Measurements from ENCODE around the gene AFP. TPM values are rescaled to one million over a fixed set of nuclear protein-coding genes. Genes with fewer than 3 reads are reported as not detected.
A peak's percentile ranks its signal among the peaks of the same experiment; 100 is the strongest.

AFP gene
- total RNA-seq, 2 experiments from 2014 or later = not detected

DNA sequence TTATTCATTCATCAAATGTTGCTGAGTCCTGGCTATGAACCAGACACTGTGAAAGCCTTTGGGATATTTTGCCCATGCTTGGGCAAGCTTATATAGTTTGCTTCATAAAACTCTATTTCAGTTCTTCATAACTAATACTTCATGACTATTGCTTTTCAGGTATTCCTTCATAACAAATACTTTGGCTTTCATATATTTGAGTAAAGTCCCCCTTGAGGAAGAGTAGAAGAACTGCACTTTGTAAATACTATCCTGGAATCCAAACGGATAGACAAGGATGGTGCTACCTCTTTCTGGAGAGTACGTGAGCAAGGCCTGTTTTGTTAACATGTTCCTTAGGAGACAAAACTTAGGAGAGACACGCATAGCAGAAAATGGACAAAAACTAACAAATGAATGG is 1.7 kb upstream of the AFP start:
- TF ChIP-seq CTCF (conservative IDR thresholded peaks at IDR 0.05; ENCODE audit: low read length) = peak; percentile 79
- TF ChIP-seq EZH2phosphoT487 (IDR thresholded peaks at IDR 0.05; ENCODE audit: borderline replicate concordance, low read depth, low read length) = no peak
- intact Hi-C loops (cut with micrococcal nuclease; ENCODE audit: unreplicated experiment) = no loop called here
- H3K9me2 ChIP-seq (ENCODE audit: insufficient read depth, low read length) = no peaks in the 10 kb centered on the region
- H3K27ac ChIP-seq (ENCODE audit: low read depth, low read length, poor library complexity, severe bottlenecking) = no peak overlapping the region
- peak; percentile 20 for DNase-seq (ENCODE audit: low spot score)
- H3K4me1 ChIP-seq (ENCODE audit: insufficient read depth, low read length, poor library complexity, severe bottlenecking) = no peaks in the 10 kb centered on the region
- H4K20me1 ChIP-seq (ENCODE audit: insufficient read depth, low read length) = no peaks in the 10 kb centered on the region
- no TSS peak for BruUV-seq (replicated peaks)
- no peaks in the 10 kb centered on the region for H3K79me2 ChIP-seq (ENCODE audit: insufficient read depth, low read depth, low read length)
- H3K4me3 ChIP-seq (ENCODE audit: low read depth, low read length, poor library complexity, severe bottlenecking) = no peak overlapping the region
- ChIA-PET POLR2A (interaction anchor here (0.9 kb wide), 1 partner anchor 9 kb away, joined by 4 read pairs; no protein-coding TSS in a partner anchor), CTCF (ENCODE audit: unreplicated experiment) (no interaction called here)
- no peak overlapping the region for H2AFZ ChIP-seq (ENCODE audit: low read length)
- H3K4me2 ChIP-seq (ENCODE audit: low read length) = no peak overlapping the region
- no peaks in the 10 kb centered on the region for H3K9me3 ChIP-seq (ENCODE audit: low read length)
- H3K36me3 ChIP-seq (ENCODE audit: insufficient read depth, low read length) = no peaks in the 10 kb centered on the region

DNA sequence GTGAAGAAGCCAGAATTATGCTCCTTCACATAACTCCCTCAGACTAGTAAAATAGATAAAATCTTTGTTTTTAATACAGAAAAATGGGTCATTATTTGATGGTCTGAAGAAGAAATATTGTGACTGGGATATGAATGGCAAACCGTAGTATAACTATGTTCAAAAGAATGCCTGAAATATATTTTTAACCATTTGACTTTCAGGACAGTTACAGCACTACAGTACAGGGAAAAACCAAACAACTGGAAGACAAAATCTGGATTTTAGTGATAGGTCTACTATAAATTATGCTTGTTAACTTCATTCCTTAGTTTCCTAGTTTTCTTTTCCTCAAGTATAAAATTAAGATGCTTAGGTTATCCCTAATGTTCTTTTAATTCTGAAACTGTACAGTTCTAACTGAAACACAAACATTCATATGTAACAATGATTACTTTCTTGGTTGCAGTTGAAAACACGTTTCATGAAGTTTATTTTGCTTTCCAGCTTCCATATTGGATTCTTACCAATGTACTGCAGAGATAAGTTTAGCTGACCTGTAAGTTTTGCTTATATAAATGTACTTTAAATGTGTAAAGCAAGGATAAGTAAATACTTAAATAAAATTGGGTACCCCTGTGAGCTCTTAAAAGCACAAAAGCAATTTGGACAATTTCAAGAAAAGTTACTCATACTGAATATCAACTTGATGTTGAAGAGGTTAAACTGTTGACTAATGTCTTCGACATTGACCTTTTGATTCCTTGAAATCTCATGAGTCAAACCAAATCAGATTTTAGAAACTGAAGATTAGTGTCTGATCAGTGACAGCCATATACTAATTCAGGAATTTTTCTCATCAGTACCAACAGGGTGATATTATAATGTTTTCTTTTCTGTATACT is 895 bp downstream of the AFP start:
- TF ChIP-seq EZH2phosphoT487 (IDR thresholded peaks at IDR 0.05; ENCODE audit: borderline replicate concordance, low read depth, low read length) (no peak), CTCF (conservative IDR thresholded peaks at IDR 0.05; ENCODE audit: low read length) (no peak)
- Histone ChIP-seq H3K9me3 (ENCODE audit: low read length) (no peaks in the 10 kb centered on the region), H3K36me3 (ENCODE audit: insufficient read depth, low read length) (no peaks in the 10 kb centered on the region), H2AFZ (ENCODE audit: low read length) (no peak overlapping the region), H3K79me2 (ENCODE audit: insufficient read depth, low read depth, low read length) (no peaks in the 10 kb centered on the region), H3K4me1 (ENCODE audit: insufficient read depth, low read length, poor library complexity, severe bottlenecking) (no peaks in the 10 kb centered on the region), H3K4me2 (ENCODE audit: low read length) (no peak overlapping the region), H3K4me3 (ENCODE audit: low read depth, low read length, poor library complexity, severe bottlenecking) (no peak overlapping the region), H3K9me2 (ENCODE audit: insufficient read depth, low read length) (no peaks in the 10 kb centered on the region), H4K20me1 (ENCODE audit: insufficient read depth, low read length) (no peaks in the 10 kb centered on the region), H3K27ac (ENCODE audit: low read depth, low read length, poor library complexity, severe bottlenecking) (no peak overlapping the region)
- BruUV-seq (replicated peaks) = no TSS peak
- POLR2A ChIA-PET = no interaction called here
- no peak for DNase-seq (ENCODE audit: low spot score)
- CTCF ChIA-PET (ENCODE audit: unreplicated experiment) = no interaction called here
- intact Hi-C loops (cut with micrococcal nuclease; ENCODE audit: unreplicated experiment) = no loop called here

DNA sequence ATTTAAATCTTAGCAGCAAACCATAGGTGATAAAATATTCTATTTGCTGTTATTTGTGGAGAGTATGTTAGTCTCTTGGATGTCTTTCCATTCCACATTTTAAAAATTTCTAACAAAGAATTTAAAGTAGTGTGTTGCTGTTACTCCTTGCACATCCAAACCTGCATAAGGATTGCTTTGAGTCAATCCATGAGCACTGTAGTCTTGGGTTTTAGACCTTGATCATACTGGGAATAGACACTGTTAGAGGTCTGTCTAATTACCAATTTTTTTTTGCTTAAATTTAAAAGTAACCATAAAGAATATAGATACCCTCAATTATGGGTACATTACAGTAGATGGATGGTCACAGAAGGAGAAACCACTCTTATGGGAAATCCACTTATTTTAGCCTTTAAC is 1.5 kb downstream of the AFP start:
- Histone ChIP-seq H2AFZ (ENCODE audit: low read length) (no peak overlapping the region), H3K79me2 (ENCODE audit: insufficient read depth, low read depth, low read length) (no peaks in the 10 kb centered on the region), H3K4me2 (ENCODE audit: low read length) (no peak overlapping the region), H3K4me1 (ENCODE audit: insufficient read depth, low read length, poor library complexity, severe bottlenecking) (no peaks in the 10 kb centered on the region), H3K4me3 (ENCODE audit: low read depth, low read length, poor library complexity, severe bottlenecking) (no peak overlapping the region), H4K20me1 (ENCODE audit: insufficient read depth, low read length) (no peaks in the 10 kb centered on the region), H3K27ac (ENCODE audit: low read depth, low read length, poor library complexity, severe bottlenecking) (no peak overlapping the region), H3K36me3 (ENCODE audit: insufficient read depth, low read length) (no peaks in the 10 kb centered on the region), H3K9me3 (ENCODE audit: low read length) (no peaks in the 10 kb centered on the region), H3K9me2 (ENCODE audit: insufficient read depth, low read length) (no peaks in the 10 kb centered on the region)
- TF ChIP-seq CTCF (conservative IDR thresholded peaks at IDR 0.05; ENCODE audit: low read length) (no peak), EZH2phosphoT487 (IDR thresholded peaks at IDR 0.05; ENCODE audit: borderline replicate concordance, low read depth, low read length) (no peak)
- intact Hi-C loops (cut with micrococcal nuclease; ENCODE audit: unreplicated experiment) = no loop called here
- ChIA-PET POLR2A (interaction anchor here (1.0 kb wide), 1 partner anchor 20 kb away, joined by 4 read pairs; no protein-coding TSS in a partner anchor), CTCF (ENCODE audit: unreplicated experiment) (no interaction called here)
- DNase-seq (ENCODE audit: low spot score) = no peak
- BruUV-seq (replicated peaks) = no TSS peak

All from OCI-LY7 (cell line).